DND-41 (cell line): ENCODE data around the gene COX6A1.

ENCODE experiments used
- EZH2 ChIP-seq: IDR thresholded peaks from 3 replicates; pipeline ENCODE4 v1.6.1; 2012; ENCODE audit warnings: borderline replicate concordance, low read depth, mild to moderate bottlenecking, moderate library complexity, low read length, inconsistent platforms; ENCODE audit not compliant: severe bottlenecking
- TF ChIP-seq, protein P1 (sequence below): IDR thresholded peaks from 2 replicates; pipeline ENCODE4 v1.5.1; 2012; ENCODE audit warnings: borderline replicate concordance, low read length, moderate library complexity, mild to moderate bottlenecking; ENCODE audit not compliant: poor library complexity, severe bottlenecking; ENCODE audit errors: extremely low read depth

DNA sequence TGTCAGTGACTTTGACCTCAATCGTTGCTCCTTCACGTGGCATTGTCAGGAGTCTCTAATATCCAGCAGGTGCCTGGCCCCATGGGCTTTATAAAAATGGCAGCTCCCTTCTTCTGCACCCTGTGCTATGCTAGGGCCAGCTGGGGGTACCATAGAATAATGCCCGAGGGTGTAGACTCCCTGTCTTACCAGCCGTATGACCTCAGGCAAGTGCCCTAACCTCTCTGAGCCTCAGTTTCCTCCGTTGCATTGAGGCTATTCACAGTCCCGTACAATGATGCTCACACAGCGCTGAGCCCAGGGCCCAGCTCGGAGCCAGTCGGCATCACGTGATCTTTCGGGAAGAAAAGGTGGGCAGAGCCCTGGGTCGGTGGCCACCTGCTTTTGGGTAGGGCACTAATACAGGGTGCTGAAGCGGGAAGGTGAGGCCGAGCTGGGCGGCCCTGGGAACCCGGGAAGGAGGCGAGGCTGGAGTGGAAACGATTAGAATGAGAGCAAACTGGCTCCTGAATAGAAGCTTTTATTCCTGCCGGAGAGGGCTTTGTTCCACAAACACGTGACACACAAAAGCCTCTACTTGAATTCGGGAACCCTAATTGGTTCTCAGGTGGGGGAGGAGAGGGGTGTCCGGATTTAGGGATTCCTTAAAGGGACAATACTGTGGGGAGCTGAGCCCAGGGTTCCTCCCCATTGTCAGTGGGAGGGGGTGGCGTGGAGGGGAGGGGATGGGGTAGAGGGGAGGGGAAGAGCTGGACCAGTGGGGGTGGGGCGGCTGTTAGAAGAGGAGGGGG, 49.0 kb upstream of the COX6A1 start:
- TF ChIP-seq, protein P1, sequence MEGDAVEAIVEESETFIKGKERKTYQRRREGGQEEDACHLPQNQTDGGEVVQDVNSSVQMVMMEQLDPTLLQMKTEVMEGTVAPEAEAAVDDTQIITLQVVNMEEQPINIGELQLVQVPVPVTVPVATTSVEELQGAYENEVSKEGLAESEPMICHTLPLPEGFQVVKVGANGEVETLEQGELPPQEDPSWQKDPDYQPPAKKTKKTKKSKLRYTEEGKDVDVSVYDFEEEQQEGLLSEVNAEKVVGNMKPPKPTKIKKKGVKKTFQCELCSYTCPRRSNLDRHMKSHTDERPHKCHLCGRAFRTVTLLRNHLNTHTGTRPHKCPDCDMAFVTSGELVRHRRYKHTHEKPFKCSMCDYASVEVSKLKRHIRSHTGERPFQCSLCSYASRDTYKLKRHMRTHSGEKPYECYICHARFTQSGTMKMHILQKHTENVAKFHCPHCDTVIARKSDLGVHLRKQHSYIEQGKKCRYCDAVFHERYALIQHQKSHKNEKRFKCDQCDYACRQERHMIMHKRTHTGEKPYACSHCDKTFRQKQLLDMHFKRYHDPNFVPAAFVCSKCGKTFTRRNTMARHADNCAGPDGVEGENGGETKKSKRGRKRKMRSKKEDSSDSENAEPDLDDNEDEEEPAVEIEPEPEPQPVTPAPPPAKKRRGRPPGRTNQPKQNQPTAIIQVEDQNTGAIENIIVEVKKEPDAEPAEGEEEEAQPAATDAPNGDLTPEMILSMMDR = no peak
- TF ChIP-seq EZH2 = no peak
